Natural killer cell (primary cell): ENCODE measurements around the gene CD226. TPM values are rescaled to one million over a fixed set of nuclear protein-coding genes. Genes with fewer than 3 reads are reported as not detected.

Experiments used
- ATAC-seq, 3 donors: fragments of 150-1000 bp in 2 of 3; fragments of 200-7000 bp in 1 of 3; cut with Tn5 transposase; 1 replicate in 1 of 3; 2 replicates in 2 of 3; pipeline ENCODE4 v1.10.0; 2021; ENCODE audit warnings: mild to moderate bottlenecking in 2 of 3, moderate library complexity in 2 of 3
- DNase-seq, 2 donors: peaks; one replicate each; pipeline versions ENCODE4 v3.0.0 to v3.0.0-alpha.2; 2013 to 2021; ENCODE audit warnings: mixed read lengths in 1 of 2
- H3K27ac ChIP-seq: one replicate; pipeline ENCODE4 v1.5.1; 2013; ENCODE audit warnings: mild to moderate bottlenecking, low read length
- H3K27me3 ChIP-seq: one replicate; pipeline ENCODE4 v1.6.1; 2013; ENCODE audit warnings: low read length; ENCODE audit not compliant: control insufficient read depth, insufficient read depth
- H3K36me3 ChIP-seq: one replicate; pipeline ENCODE4 v1.6.1; 2013; ENCODE audit warnings: low read length; ENCODE audit not compliant: control insufficient read depth, insufficient read depth
- H3K4me1 ChIP-seq: one replicate; pipeline ENCODE4 v1.6.1; 2013; ENCODE audit warnings: low read length; ENCODE audit not compliant: control insufficient read depth, insufficient read depth
- H3K4me3 ChIP-seq: one replicate; pipeline ENCODE4 v1.5.1; 2013; ENCODE audit warnings: low read length
- H3K9me3 ChIP-seq: one replicate; pipeline ENCODE4 v1.6.1; 2013; ENCODE audit warnings: low read length; ENCODE audit not compliant: control insufficient read depth, insufficient read depth
- H3K27ac Mint-ChIP-seq, 2 donors: one replicate each; pipeline ENCODE4 v1.8.0; 2022; ENCODE audit warnings: mild to moderate bottlenecking in 2 of 2, mixed read lengths in 2 of 2, moderate library complexity in 1 of 2
- H3K27me3 Mint-ChIP-seq, 2 donors: one replicate each; pipeline ENCODE4 v1.8.0; 2022; ENCODE audit warnings: low read depth in 2 of 2, mixed read lengths in 2 of 2
- H3K36me3 Mint-ChIP-seq: one replicate; pipeline ENCODE4 v1.8.0; 2022; ENCODE audit warnings: mixed read lengths
- H3K4me1 Mint-ChIP-seq, 2 donors: one replicate each; pipeline ENCODE4 v1.8.0; 2022; ENCODE audit warnings: mixed read lengths in 2 of 2
- H3K4me3 Mint-ChIP-seq: one replicate; pipeline ENCODE4 v1.8.0; 2022; ENCODE audit warnings: mild to moderate bottlenecking, moderate library complexity, mixed read lengths
- H3K9me3 Mint-ChIP-seq, 2 donors: one replicate each; pipeline ENCODE4 v1.8.0; 2022; ENCODE audit warnings: mixed read lengths in 2 of 2
- CTCF ChIP-seq: fragments of 200-600 bp; IDR thresholded peaks from one replicate; pipeline ENCODE4 v1.8.0; 2022; ENCODE audit warnings: antibody characterized with exemption
- WGBS: methylation state at CpG from one replicate; pipeline ENCODE4 v1.1.7; 2013; ENCODE audit warnings: missing lambda C conversion rate; ENCODE audit not compliant: insufficient coverage; 5-methylcytosine and 5-hydroxymethylcytosine counted together
- intact Hi-C: fragments of 100-400 bp; cut with micrococcal nuclease; formaldehyde crosslinking; loops from one replicate; pipeline ENCODE4 v1.14.2; 2022
- total RNA-seq, 4 donors: library from RNA; stranded (reverse); fragments of 120-200 nt in 1 of 4; gene quantifications; one replicate each; pipeline versions ENCODE4 v1.2.3 to v1.2.4, GENCODE V29; 2013 to 2022

CD226 gene
- total RNA-seq, 3 donors from 2014 or later (not counting 1 experiment from before 2014, with no cell fraction given) = 151 to 178 (median 162) TPM

- Mint-ChIP-seq H3K9me3 (no peaks in the 10 kb centered on the region), H3K36me3 (no peaks in the 10 kb centered on the region), H3K27ac (no peak overlapping the region), H3K4me1 (no peaks in the 10 kb centered on the region), H3K27me3 (no peaks in the 10 kb centered on the region), H3K4me3 (no peak overlapping the region)
- Histone ChIP-seq H3K36me3 (no peaks in the 10 kb centered on the region), H3K4me1 (no peaks in the 10 kb centered on the region), H3K27ac (no peak overlapping the region), H3K4me3 (no peak overlapping the region), H3K9me3 (no peaks in the 10 kb centered on the region), H3K27me3 (no peaks in the 10 kb centered on the region)
- intact Hi-C loops = loop anchor here (10.0 kb wide), 1 partner anchor 239 kb away; no protein-coding TSS in a partner anchor
- DNase-seq = peak in 1 of 2 donors; percentile 10
- WGBS = 94% methylated on average over 8 of the region's 8 CpGs
- no peak for TF ChIP-seq CTCF
- no peak for ATAC-seq
Observed at GRCh38 chr18:69845593-69846506, 101.8 kb downstream of the CD226 start.

- Mint-ChIP-seq H3K27me3 (no peaks in the 10 kb centered on the region), H3K4me1 (no peaks in the 10 kb centered on the region), H3K36me3 (no peaks in the 10 kb centered on the region), H3K27ac (no peak overlapping the region), H3K9me3 (no peaks in the 10 kb centered on the region), H3K4me3 (no peak overlapping the region)
- DNase-seq = no peak
- ATAC-seq = no peak
- H3K27ac ChIP-seq = no peak overlapping the region
- H3K9me3 ChIP-seq = no peaks in the 10 kb centered on the region
- no peak overlapping the region for H3K4me3 ChIP-seq
- no peaks in the 10 kb centered on the region for H3K27me3 ChIP-seq
- H3K36me3 ChIP-seq = no peaks in the 10 kb centered on the region
- intact Hi-C loops = loop anchor here (10.0 kb wide), 1 partner anchor 240 kb away; no protein-coding TSS in a partner anchor
- WGBS = 100% methylated on average over 1 of the region's 2 CpGs
- no peaks in the 10 kb centered on the region for H3K4me1 ChIP-seq
- no peak for TF ChIP-seq CTCF
Observed at GRCh38 chr18:69844656-69845055, 103.0 kb downstream of the CD226 start.

GRCh38 chr18:69843015-69843414, 104.7 kb downstream of the CD226 start:
- no peaks in the 10 kb centered on the region for H3K4me1 ChIP-seq

More at GRCh38 chr18:69843015-69843414, 104.7 kb downstream of the CD226 start:
- H3K36me3 Mint-ChIP-seq = no peaks in the 10 kb centered on the region
- no peak overlapping the region for H3K4me3 Mint-ChIP-seq
- no peak overlapping the region for H3K27ac ChIP-seq
- no peaks in the 10 kb centered on the region for H3K27me3 Mint-ChIP-seq
- intact Hi-C loops = loop anchor here (10.0 kb wide), 1 partner anchor 242 kb away; no protein-coding TSS in a partner anchor
- no peak for TF ChIP-seq CTCF
- ATAC-seq (no peak), DNase-seq (no peak)
- no peaks in the 10 kb centered on the region for H3K9me3 Mint-ChIP-seq
- no peaks in the 10 kb centered on the region for H3K9me3 ChIP-seq
- peaks cover 0 to 11% of the 10 kb centered on the region in 2 donors for H3K4me1 Mint-ChIP-seq
- H3K4me3 ChIP-seq = no peak overlapping the region
- no peaks in the 10 kb centered on the region for H3K27me3 ChIP-seq
- H3K27ac Mint-ChIP-seq = no peak overlapping the region
- H3K36me3 ChIP-seq = no peaks in the 10 kb centered on the region
- 76% methylated on average over 5 of the region's 5 CpGs for WGBS
